Measurements from ENCODE around the gene TRMT10B. TPM values are rescaled to one million over a fixed set of nuclear protein-coding genes. Genes with fewer than 3 reads are reported as not detected.

Gene TRMT10B
- total and polyA plus RNA-seq, 2 of the 13 experiments (the other 11 are each of a cell fraction or from before 2014, with no cell fraction given): 3.1 to 3.9 TPM

- DNase-seq (ENCODE audit: low spot score) (no peak), ATAC-seq (no peak), FAIRE-seq (no peak)
- 98% methylated on average over 5 of the region's 5 CpGs for WGBS (ENCODE audit: low lambda C conversion rate)
- Histone ChIP-seq H3K4me1 (ENCODE audit: insufficient read depth, low read length) (no peaks in the 10 kb centered on the region), H3K27ac (ENCODE audit: extremely low read length, insufficient read depth, low read length) (no peak overlapping the region), H3K9me3 (ENCODE audit: low read length) (no peaks in the 10 kb centered on the region), H2AFZ (ENCODE audit: low read length) (no peak overlapping the region), H3K27me3 (ENCODE audit: control insufficient read depth in 1 of 2, insufficient read depth in 2 of 2, low read length in 2 of 2) (no peaks in the 10 kb centered on the region), H3K9ac (ENCODE audit: insufficient read depth, low read depth, low read length) (no peak overlapping the region), H3K36me3 (replicated peaks in 1 of 2; ENCODE audit: control insufficient read depth in 1 of 2, insufficient read depth in 2 of 2, low read length in 2 of 2) (peaks cover 6 to 23% of the 10 kb centered on the region in 2 experiments; a peak in 4 of 5 replicates), H3K4me3 (replicated peaks in 1 of 3; ENCODE audit: insufficient read depth in 1 of 3, low read depth in 2 of 3, low read length in 3 of 3) (no peak overlapping the region), H3K4me2 (ENCODE audit: low read depth, low read length) (no peak overlapping the region), H3K79me2 (ENCODE audit: insufficient read depth, low read length) (no peaks in the 10 kb centered on the region), H4K20me1 (ENCODE audit: insufficient read depth, low read length) (no peaks in the 10 kb centered on the region)
- BruUV-seq (replicated peaks): no TSS peak
- POLR2A ChIA-PET: no interaction called here
- CTCF ChIA-PET (ENCODE audit: low intra/inter-chr PET ratio, low total read pairs): no interaction called here
- in situ Hi-C loops (cut with HindIII; ENCODE audit: extremely low pct_ligation_motif_present, low pct_unique_long_range_greater_than_20kb) (no loop called here), intact Hi-C loops (cut with micrococcal nuclease; ENCODE audit: unreplicated experiment) (no loop called here)
- no peak for TF ChIP-seq NCOA2 (CRISPR knock-in tag; IDR thresholded peaks at IDR 0.05)
- TF ChIP-seq ZNF503 (CRISPR knock-in tag; IDR thresholded peaks at IDR 0.05): no peak
- TF ChIP-seq POLR2AphosphoS2 (IDR thresholded peaks at IDR 0.05; ENCODE audit: low read depth, low read length): no peak
- TF ChIP-seq, protein P1, sequence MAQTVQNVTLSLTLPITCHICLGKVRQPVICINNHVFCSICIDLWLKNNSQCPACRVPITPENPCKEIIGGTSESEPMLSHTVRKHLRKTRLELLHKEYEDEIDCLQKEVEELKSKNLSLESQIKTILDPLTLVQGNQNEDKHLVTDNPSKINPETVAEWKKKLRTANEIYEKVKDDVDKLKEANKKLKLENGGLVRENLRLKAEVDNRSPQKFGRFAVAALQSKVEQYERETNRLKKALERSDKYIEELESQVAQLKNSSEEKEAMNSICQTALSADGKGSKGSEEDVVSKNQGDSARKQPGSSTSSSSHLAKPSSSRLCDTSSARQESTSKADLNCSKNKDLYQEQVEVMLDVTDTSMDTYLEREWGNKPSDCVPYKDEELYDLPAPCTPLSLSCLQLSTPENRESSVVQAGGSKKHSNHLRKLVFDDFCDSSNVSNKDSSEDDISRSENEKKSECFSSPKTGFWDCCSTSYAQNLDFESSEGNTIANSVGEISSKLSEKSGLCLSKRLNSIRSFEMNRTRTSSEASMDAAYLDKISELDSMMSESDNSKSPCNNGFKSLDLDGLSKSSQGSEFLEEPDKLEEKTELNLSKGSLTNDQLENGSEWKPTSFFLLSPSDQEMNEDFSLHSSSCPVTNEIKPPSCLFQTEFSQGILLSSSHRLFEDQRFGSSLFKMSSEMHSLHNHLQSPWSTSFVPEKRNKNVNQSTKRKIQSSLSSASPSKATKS (CRISPR knock-in tag; IDR thresholded peaks at IDR 0.05): no peak
- TF ChIP-seq JUN (CRISPR knock-in tag; IDR thresholded peaks at IDR 0.05): no peak
- TF ChIP-seq, protein P2, sequence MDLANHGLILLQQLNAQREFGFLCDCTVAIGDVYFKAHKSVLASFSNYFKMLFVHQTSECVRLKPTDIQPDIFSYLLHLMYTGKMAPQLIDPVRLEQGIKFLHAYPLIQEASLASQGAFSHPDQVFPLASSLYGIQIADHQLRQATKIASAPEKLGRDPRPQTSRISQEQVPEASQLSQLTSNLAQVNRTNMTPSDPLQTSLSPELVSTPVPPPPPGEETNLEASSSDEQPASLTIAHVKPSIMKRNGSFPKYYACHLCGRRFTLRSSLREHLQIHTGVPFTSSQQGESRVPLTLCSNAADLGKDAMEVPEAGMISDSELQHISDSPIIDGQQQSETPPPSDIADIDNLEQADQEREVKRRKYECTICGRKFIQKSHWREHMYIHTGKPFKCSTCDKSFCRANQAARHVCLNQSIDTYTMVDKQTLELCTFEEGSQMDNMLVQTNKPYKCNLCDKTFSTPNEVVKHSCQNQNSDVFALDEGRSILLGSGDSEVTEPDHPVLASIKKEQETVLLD (CRISPR knock-in tag; IDR thresholded peaks at IDR 0.05; ENCODE audit: low read depth): no peak
- no peak for TF ChIP-seq HMG20A (CRISPR knock-in tag; IDR thresholded peaks at IDR 0.05; ENCODE audit: borderline replicate concordance)
- no peak for TF ChIP-seq ZNF709 (CRISPR knock-in tag; IDR thresholded peaks at IDR 0.05)
- TF ChIP-seq RNF2 (conservative IDR thresholded peaks at IDR 0.05; ENCODE audit: low read depth): no peak
- TF ChIP-seq NCOA5 (CRISPR knock-in tag; IDR thresholded peaks at IDR 0.05): no peak
- TF ChIP-seq ZNF296 (CRISPR knock-in tag; conservative IDR thresholded peaks at IDR 0.05): no peak
- TF ChIP-seq, protein P3, sequence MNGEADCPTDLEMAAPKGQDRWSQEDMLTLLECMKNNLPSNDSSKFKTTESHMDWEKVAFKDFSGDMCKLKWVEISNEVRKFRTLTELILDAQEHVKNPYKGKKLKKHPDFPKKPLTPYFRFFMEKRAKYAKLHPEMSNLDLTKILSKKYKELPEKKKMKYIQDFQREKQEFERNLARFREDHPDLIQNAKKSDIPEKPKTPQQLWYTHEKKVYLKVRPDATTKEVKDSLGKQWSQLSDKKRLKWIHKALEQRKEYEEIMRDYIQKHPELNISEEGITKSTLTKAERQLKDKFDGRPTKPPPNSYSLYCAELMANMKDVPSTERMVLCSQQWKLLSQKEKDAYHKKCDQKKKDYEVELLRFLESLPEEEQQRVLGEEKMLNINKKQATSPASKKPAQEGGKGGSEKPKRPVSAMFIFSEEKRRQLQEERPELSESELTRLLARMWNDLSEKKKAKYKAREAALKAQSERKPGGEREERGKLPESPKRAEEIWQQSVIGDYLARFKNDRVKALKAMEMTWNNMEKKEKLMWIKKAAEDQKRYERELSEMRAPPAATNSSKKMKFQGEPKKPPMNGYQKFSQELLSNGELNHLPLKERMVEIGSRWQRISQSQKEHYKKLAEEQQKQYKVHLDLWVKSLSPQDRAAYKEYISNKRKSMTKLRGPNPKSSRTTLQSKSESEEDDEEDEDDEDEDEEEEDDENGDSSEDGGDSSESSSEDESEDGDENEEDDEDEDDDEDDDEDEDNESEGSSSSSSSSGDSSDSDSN (CRISPR knock-in tag; IDR thresholded peaks at IDR 0.05): no peak
- TF ChIP-seq HDAC1 (CRISPR knock-in tag; IDR thresholded peaks at IDR 0.05): no peak
- no peak for TF ChIP-seq U2AF2 (IDR thresholded peaks at IDR 0.05; ENCODE audit: low read depth, low read length)
- no peak for TF ChIP-seq NR2F1 (CRISPR knock-in tag; IDR thresholded peaks at IDR 0.05)
- TF ChIP-seq, protein P4, sequence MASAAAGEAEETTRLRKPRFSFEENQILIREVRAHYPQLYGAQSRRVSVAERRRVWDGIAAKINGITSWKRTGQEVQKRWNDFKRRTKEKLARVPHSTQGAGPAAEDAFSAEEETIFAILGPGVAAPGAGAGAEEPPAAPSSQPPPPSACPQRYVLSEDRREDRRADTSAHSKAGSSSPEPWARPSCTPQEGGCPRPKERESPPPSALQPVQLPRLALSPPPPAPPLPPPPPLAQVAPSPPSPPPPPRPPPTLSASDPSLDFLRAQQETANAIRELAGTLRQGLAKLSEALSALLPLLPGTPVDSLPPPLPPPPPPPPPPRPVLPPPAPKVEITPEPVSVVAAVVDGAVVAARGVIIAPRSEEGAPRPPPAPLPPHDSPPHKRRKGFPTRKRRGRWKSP (CRISPR knock-in tag; IDR thresholded peaks at IDR 0.05): no peak
Observed at GRCh38 chr9:37820142-37820541, 66.5 kb downstream of the TRMT10B start.
